Measurements from ENCODE around the gene NLN. TPM values are rescaled to one million over a fixed set of nuclear protein-coding genes. Genes with fewer than 3 reads are reported as not detected.
"Not testable (repeated sequence)": the region's sequence is repeated elsewhere in the genome, so short reads cannot be mapped to it uniquely, and the experiment has no call there.

Gene NLN
- total RNA-seq, 2 experiments from 2014 or later = 1.4 to 2.5 TPM

DNA sequence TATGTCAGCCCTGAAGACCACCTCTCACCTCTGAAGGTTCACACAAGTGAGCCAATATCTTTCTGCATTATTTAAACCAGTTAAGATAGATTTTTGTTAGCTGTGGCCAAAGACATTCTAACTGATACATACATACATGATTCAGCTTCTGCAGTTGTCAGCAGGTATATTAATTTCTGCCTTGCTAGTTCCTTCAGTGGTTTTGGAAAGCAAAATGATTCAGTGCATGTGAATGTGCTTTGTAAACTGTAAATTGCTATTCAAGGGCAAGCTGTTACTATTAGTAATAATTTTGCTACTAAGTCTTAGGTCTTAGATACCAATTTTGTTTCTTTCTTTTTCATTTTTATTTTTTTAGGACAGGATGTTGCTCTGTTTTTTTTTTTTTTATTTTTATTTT is 115.1 kb downstream of the NLN start:
- TF ChIP-seq, protein P1, sequence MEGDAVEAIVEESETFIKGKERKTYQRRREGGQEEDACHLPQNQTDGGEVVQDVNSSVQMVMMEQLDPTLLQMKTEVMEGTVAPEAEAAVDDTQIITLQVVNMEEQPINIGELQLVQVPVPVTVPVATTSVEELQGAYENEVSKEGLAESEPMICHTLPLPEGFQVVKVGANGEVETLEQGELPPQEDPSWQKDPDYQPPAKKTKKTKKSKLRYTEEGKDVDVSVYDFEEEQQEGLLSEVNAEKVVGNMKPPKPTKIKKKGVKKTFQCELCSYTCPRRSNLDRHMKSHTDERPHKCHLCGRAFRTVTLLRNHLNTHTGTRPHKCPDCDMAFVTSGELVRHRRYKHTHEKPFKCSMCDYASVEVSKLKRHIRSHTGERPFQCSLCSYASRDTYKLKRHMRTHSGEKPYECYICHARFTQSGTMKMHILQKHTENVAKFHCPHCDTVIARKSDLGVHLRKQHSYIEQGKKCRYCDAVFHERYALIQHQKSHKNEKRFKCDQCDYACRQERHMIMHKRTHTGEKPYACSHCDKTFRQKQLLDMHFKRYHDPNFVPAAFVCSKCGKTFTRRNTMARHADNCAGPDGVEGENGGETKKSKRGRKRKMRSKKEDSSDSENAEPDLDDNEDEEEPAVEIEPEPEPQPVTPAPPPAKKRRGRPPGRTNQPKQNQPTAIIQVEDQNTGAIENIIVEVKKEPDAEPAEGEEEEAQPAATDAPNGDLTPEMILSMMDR (IDR thresholded peaks at IDR 0.05) = no peak

DNA sequence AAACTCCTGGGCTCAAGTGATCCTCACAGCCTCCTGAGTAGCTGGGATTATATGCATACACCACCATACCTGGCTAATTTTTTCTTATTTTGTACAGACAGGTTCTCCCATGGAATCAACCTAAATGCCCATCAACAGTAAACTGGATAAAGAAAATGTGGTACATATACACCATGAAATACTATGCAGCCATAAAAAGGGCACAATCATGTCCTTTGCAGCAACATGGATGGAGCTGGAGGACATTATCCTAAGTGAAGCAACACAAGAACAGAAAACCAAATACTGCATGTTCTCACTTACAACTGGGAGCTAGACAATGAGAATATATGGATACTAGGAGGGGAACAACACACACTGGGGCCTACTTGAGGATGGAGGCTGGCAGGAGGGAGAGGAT is 117.2 kb downstream of the NLN start:
- H3K9me3 Mint-ChIP-seq; H3K27me3 ChIP-seq (ENCODE audit: control insufficient read depth in 1 of 2, insufficient read depth in 2 of 2, low read length in 2 of 2); H3K27me3 Mint-ChIP-seq; H3K9me3 ChIP-seq (ENCODE audit: control insufficient read depth in 1 of 2, insufficient read depth in 1 of 2, low read length in 2 of 2); ATAC-seq (ENCODE audit: poor library complexity); CTCF ChIA-PET; H3K36me3 ChIP-seq (ENCODE audit: insufficient read depth, low read length); intact Hi-C loops (cut with DNase I, micrococcal nuclease); H3K4me3 ChIP-seq (ENCODE audit: low read length); H3K27ac Mint-ChIP-seq; H3K4me3 Mint-ChIP-seq; DNase-seq; POLR2A ChIA-PET; H3K4me1 Mint-ChIP-seq (ENCODE audit: low read depth); H3K27ac ChIP-seq (ENCODE audit: low read depth in 1 of 2, low read length in 2 of 2); H3K4me1 ChIP-seq (ENCODE audit: insufficient read depth, low read length); H3K36me3 Mint-ChIP-seq (ENCODE audit: low read depth): not testable (repeated sequence)

More for the DNA sequence above, 115.1 kb downstream of the NLN start:
- no peak overlapping the region for H3K4me3 ChIP-seq (ENCODE audit: low read length)
- CTCF ChIA-PET = no interaction called here
- no peak for ATAC-seq (ENCODE audit: poor library complexity)
- POLR2A ChIA-PET = no interaction called here
- no peaks in the 10 kb centered on the region for H3K4me1 Mint-ChIP-seq (ENCODE audit: low read depth)
- H3K4me3 Mint-ChIP-seq = no peak overlapping the region
- H3K27ac Mint-ChIP-seq = no peak overlapping the region
- no peak overlapping the region for H3K27ac ChIP-seq (ENCODE audit: low read depth in 1 of 2, low read length in 2 of 2)
- no peaks in the 10 kb centered on the region for H3K4me1 ChIP-seq (ENCODE audit: insufficient read depth, low read length)
- no peaks in the 10 kb centered on the region for H3K9me3 ChIP-seq (ENCODE audit: control insufficient read depth in 1 of 2, insufficient read depth in 1 of 2, low read length in 2 of 2)
- DNase-seq = no peak
- H3K36me3 Mint-ChIP-seq (ENCODE audit: low read depth) = no peaks in the 10 kb centered on the region
- H3K36me3 ChIP-seq (ENCODE audit: insufficient read depth, low read length) = no peaks in the 10 kb centered on the region
- H3K27me3 Mint-ChIP-seq = no peaks in the 10 kb centered on the region
- H3K27me3 ChIP-seq (ENCODE audit: control insufficient read depth in 1 of 2, insufficient read depth in 2 of 2, low read length in 2 of 2) = no peaks in the 10 kb centered on the region
- no peaks in the 10 kb centered on the region for H3K9me3 Mint-ChIP-seq
- intact Hi-C loops (cut with DNase I, micrococcal nuclease) = no loop called here

DNA sequence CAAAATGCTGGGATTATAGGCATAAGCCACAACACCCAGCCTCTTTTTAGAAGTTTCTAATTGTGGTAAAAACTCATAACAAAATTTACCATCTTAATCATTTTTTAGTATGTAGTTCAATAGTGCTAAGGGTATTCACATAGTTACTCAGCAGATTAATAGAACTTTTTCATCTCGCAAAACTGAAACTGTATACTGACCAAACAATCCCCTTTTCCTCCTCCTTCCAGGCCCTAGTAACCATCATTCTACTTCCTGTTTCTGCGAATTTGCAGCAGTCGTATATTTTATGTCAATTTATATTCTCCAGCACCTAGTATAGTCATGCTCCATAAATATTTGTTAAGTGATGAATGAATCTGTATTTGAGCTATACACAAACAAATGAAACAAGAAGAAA is 118.1 kb downstream of the NLN start:
- H3K36me3 ChIP-seq (ENCODE audit: insufficient read depth, low read length) = no peaks in the 10 kb centered on the region
- DNase-seq (no peak), ATAC-seq (ENCODE audit: poor library complexity) (no peak)
- H3K27me3 ChIP-seq (ENCODE audit: control insufficient read depth in 1 of 2, insufficient read depth in 2 of 2, low read length in 2 of 2) = no peaks in the 10 kb centered on the region
- TF ChIP-seq, protein P1 (IDR thresholded peaks at IDR 0.05) = no peak
- peaks cover under 1% of the 10 kb centered on the region for H3K4me1 Mint-ChIP-seq (ENCODE audit: low read depth)
- H3K27ac ChIP-seq (ENCODE audit: low read depth in 1 of 2, low read length in 2 of 2) = no peak overlapping the region
- no peaks in the 10 kb centered on the region for H3K27me3 Mint-ChIP-seq
- POLR2A ChIA-PET = no interaction called here
- H3K4me3 ChIP-seq (ENCODE audit: low read length) = no peak overlapping the region
- no peaks in the 10 kb centered on the region for H3K4me1 ChIP-seq (ENCODE audit: insufficient read depth, low read length)
- no peaks in the 10 kb centered on the region for H3K9me3 ChIP-seq (ENCODE audit: control insufficient read depth in 1 of 2, insufficient read depth in 1 of 2, low read length in 2 of 2)
- no peak overlapping the region for H3K4me3 Mint-ChIP-seq
- CTCF ChIA-PET = no interaction called here
- H3K9me3 Mint-ChIP-seq = no peaks in the 10 kb centered on the region
- no peak overlapping the region for H3K27ac Mint-ChIP-seq
- intact Hi-C loops (cut with DNase I, micrococcal nuclease) = no loop called here
- no peaks in the 10 kb centered on the region for H3K36me3 Mint-ChIP-seq (ENCODE audit: low read depth)

DNA sequence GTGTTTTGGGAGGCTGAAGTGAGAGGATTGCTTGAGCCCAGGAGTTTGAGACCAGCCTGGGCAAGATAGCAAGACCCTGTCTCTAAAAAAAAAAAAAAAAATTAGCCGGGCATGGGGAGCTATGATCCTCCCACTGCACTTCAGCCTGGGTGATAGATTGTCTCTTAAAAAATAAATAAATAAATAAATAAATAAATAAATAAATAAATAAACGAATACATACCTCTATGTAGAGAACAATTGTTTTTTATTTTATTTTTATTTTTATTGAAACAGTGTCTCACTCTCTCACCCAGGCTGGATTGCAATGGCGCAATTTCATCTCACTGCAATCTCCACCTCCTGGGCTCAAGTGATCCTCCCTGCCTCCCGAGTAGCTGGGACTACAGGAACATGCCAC is 122.8 kb downstream of the NLN start:
- H3K9me3 ChIP-seq (ENCODE audit: control insufficient read depth in 1 of 2, insufficient read depth in 1 of 2, low read length in 2 of 2); intact Hi-C loops (cut with DNase I, micrococcal nuclease); H3K4me1 Mint-ChIP-seq (ENCODE audit: low read depth); ATAC-seq (ENCODE audit: poor library complexity); H3K36me3 ChIP-seq (ENCODE audit: insufficient read depth, low read length); H3K4me3 Mint-ChIP-seq; CTCF ChIA-PET; H3K36me3 Mint-ChIP-seq (ENCODE audit: low read depth); POLR2A ChIA-PET; H3K9me3 Mint-ChIP-seq; H3K27ac ChIP-seq (ENCODE audit: low read depth in 1 of 2, low read length in 2 of 2); H3K27ac Mint-ChIP-seq; H3K27me3 ChIP-seq (ENCODE audit: control insufficient read depth in 1 of 2, insufficient read depth in 2 of 2, low read length in 2 of 2); H3K4me1 ChIP-seq (ENCODE audit: insufficient read depth, low read length); DNase-seq; H3K27me3 Mint-ChIP-seq; H3K4me3 ChIP-seq (ENCODE audit: low read length): not testable (repeated sequence)

Measured in CD4-positive, alpha-beta T cell (primary cell).